ENCODE measurements around the gene RAB4A.

- TF ChIP-seq CTCF (IDR thresholded peaks at IDR 0.05) (no peak), POLR2A (IDR thresholded peaks at IDR 0.05) (no peak)
Observed at GRCh38 chr1:229352975-229353374, 82.1 kb downstream of the RAB4A start.

All from Peyer's patch (tissue), 4 donors.